BJ (cell line): ENCODE data around the gene ACO1. TPM values are rescaled to one million over a fixed set of nuclear protein-coding genes. Genes with fewer than 3 reads are reported as not detected.
A peak's percentile ranks its signal among the peaks of the same experiment; 100 is the strongest.

ENCODE experiments used
- CTCF ChIA-PET: fragments of 350-600 bp; formaldehyde crosslinking; extraction: SDS; loops from one replicate; lab custom pipeline; 2021; ENCODE audit warnings: antibody characterized with exemption, inconsistent platforms; lab: Yijun Ruan, JAX
- POLR2A ChIA-PET: fragments of 300-600 bp; sonication (Branson Sonifier 250); formaldehyde crosslinking; extraction: SDS; loops from one replicate; lab custom pipeline; 2021; ENCODE audit warnings: antibody characterized with exemption; lab: Charles Lee
- DNase-seq: peaks from one replicate; pipeline ENCODE4 v3.0.0-alpha.2; 2011; ENCODE audit warnings: low read depth
- H3K27me3 ChIP-seq: 2 replicates; pipeline ENCODE4 v1.6.0; 2011; ENCODE audit warnings: low read length; ENCODE audit not compliant: control insufficient read depth, insufficient read depth
- H3K36me3 ChIP-seq: 2 replicates; pipeline ENCODE4 v1.5.1; 2011; ENCODE audit warnings: low read length; ENCODE audit not compliant: control insufficient read depth, insufficient read depth
- H3K4me3 ChIP-seq: 2 replicates; pipeline ENCODE4 v1.5.1; 2011; ENCODE audit warnings: low read depth, mild to moderate bottlenecking, control low read depth, low read length
- CTCF ChIP-seq: IDR thresholded peaks from 2 replicates; pipeline ENCODE4 v1.5.1; 2011; ENCODE audit warnings: low read depth, mild to moderate bottlenecking, control low read depth, inconsistent platforms, low read length, moderate library complexity; ENCODE audit not compliant: insufficient read depth
- polyA minus RNA-seq: library from RNA; depleted of rRNA, polyadenylated mRNA; stranded (reverse); fragments of >200 nt; gene quantifications from 2 replicates; pipeline ENCODE4 v1.2.3, GENCODE V29; 2011; rRNA and poly(A)+ RNA removed
- polyA plus RNA-seq: library from polyadenylated mRNA; depleted of rRNA; stranded (reverse); fragments of >200 nt; gene quantifications from 2 replicates; pipeline ENCODE4 v1.2.3, GENCODE V29; 2011; rRNA removed

ACO1 gene
- 93.8 and 111 TPM in 2 replicates for polyA plus RNA-seq
- polyA minus RNA-seq = 49.4 and 79.9 TPM in 2 replicates

DNA sequence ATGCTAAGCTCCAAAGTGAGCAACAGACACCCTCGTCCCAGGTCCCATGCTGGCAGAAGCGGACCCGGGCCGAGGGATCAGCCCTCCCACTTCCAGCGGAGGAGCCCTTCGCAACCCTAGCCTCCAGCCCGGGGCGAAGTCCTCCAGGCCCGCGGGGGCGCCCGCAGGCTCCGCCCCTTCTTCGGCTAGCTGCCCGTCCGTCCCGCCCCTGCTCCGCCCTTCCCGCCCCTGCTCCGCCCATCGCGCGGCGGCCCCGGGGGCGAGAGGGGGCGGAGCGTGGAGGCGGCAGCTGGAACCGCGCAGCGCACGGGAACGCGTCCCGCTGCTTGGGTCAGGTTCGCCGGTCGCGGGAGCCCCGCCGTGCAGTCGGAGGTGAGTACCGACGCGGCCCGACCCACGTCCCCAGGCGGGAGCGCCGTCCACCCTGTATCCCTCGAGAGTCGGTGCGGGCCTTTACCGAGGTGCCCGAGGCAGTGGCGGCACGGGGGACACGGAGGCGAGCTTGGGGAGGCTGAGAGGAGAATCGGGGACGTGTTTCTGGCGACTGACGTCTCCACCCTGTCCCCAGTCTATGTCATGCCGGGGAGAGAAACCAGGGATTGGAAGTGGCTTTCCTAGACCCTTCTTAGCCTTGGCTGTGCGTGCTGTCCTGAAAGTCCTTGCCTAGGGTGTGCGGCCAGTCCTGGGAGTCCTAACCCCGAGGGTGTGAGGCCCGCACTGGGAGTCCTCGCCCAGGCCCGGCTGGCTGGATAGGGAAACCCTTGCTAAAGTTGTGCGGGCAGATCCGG lies at the start of gene ACO1:
TSS of gene ACO1 (plus strand) at position 280 of the 788 bp plus-strand sequence. CDS start 20,864 bp downstream, outside the sequence.
- H3K36me3 ChIP-seq = peaks cover 2% of the 10 kb centered on the region; the same call in 1 of the 2 replicates
- no peaks in the 10 kb centered on the region; the same call in 1 of the 2 replicates for H3K27me3 ChIP-seq
- ChIA-PET POLR2A (interaction anchor here (0.6 to 1.2 kb wide), 4 partner anchors 14 to 190 kb away, joined by 3 to 14 read pairs (median 3); no protein-coding TSS in a partner anchor), CTCF (interaction anchor here (0.6 to 5.8 kb wide), 10 partner anchors 9 to 590 kb away, joined by 3 to 66 read pairs (median 4); partner anchors contain the start of gene NDUFB6)
- H3K4me3 ChIP-seq = peak within 1 kb of the TSS; percentile 87
- peak; percentile 14; the same call in 1 of the 2 replicates for TF ChIP-seq CTCF
- no peak for DNase-seq

DNA sequence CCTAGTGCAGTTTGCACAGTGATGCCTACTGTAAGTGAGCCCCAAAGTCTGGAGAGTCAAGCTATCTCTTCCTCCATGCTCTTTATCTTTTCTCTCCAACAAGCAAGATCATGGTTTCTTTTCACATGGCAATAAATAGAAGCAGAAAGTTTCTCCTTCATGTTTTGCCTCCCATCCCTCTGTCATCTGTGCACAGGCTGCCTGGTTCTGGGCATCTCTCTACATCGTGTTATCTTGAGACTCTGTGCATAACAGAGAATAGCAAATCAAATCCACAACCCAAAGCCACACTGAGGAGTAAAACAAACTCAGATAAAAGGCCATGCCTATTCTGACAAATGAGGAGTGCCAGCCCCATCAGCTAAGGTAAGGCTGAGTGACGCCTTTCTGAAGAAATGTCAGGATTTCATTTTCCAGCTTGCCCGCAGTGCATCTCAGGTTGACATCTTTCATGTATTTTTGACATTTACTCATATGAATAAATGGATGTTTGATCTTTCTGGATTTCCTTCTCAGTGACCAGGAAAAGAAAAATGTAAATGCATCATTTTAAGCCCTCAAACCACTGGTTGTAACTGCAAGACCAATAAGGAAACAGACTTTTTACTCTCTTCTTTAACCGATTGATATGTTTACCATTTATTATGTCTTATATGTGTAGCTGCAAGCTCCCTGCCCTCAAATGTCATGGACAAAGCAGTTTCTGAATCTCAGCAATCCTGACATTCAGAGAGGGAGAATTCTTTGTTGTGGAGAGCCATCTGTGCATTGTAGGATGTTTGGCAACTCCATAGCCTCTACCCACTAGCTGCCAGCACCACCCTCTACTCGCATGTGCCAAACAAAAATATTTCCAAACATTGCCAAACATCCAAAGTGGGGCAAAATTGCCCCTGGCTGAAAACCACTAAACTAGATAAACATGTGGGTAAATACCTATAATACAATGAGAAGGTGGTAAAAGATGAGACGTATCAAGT lies 49.2 kb upstream of the ACO1 start:
- Histone ChIP-seq H3K27me3 (no peaks in the 10 kb centered on the region), H3K4me3 (no peak overlapping the region), H3K36me3 (no peaks in the 10 kb centered on the region)
- ChIA-PET POLR2A (no interaction called here), CTCF (no interaction called here)
- no peak for DNase-seq
- no peak for TF ChIP-seq CTCF

GRCh38 chr9:32339424-32339823 lies 45.0 kb upstream of the ACO1 start:
- H3K36me3 ChIP-seq = no peaks in the 10 kb centered on the region
- H3K4me3 ChIP-seq = no peak overlapping the region
- ChIA-PET POLR2A (no interaction called here), CTCF (no interaction called here)
- DNase-seq = no peak
- no peak for TF ChIP-seq CTCF
- peaks cover 2% of the 10 kb centered on the region; the same call in 1 of the 2 replicates for H3K27me3 ChIP-seq

DNA sequence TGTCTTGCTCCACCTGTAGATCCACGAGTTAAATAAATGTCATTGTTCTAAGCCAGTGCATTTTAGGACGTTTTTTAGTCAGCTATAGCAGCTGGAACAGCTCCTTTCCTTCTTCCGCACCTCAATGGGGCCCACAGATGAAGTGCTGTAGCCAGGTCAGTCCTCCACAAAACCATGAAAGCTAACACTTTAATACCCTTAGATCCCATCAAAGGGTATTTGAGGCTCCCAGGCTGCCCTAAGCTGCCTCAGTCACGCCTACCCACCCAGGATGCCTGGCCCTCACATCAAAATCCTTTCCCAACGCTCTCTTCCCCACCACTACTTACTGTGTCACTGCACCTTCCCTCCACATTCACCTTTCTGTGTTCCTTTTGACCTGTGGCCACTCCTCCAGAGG lies 44.1 kb upstream of the ACO1 start:
- no peak for TF ChIP-seq CTCF
- ChIA-PET CTCF (no interaction called here), POLR2A (no interaction called here)
- no peak for DNase-seq
- Histone ChIP-seq H3K4me3 (no peak overlapping the region), H3K36me3 (no peaks in the 10 kb centered on the region), H3K27me3 (peaks cover 2% of the 10 kb centered on the region; the same call in 1 of the 2 replicates)
